Measurements from ENCODE around the gene P2RY11. TPM values are rescaled to one million over a fixed set of nuclear protein-coding genes. Genes with fewer than 3 reads are reported as not detected.
A peak's percentile ranks its signal among the peaks of the same experiment; 100 is the strongest.

The P2RY11 gene
- total RNA-seq, 1 experiment from 2014 or later: 1.1 TPM

DNA sequence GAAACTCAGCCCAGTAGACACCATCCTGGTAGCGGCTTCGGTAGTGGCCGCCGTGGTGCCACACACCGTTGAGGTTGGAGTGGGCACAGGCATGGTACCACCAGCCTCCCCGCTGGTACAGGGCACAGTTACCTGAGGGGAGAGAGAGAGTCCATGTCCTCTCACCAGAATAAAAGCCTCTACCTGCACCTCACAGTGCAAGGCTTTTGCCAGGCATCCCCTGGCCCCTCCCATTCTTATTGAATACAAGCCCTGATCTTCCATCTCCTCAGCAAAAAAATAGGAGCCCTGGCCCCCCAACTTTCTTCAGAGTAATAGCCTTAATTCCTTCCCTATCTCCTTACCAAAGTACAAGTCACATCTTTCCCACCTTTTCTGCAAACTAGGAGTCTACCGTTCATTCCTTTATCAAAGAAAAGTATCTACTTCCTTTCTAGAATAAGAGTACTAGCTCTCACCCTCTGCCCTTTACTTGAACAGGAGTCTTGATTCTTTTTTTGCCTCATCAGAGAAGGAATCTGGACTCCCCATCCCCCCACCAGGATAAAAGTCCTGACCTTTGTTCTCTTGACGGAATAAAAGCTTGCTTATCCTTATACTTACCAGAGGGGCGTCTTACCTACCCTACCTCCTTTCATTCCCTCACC, 18.7 kb upstream of the P2RY11 start:
- no peak for DNase-seq (ENCODE audit: low read depth)

GRCh38 chr19:10093295-10094186, 18.0 kb upstream of the P2RY11 start:
- DNase-seq (ENCODE audit: low read depth): no peak

DNA sequence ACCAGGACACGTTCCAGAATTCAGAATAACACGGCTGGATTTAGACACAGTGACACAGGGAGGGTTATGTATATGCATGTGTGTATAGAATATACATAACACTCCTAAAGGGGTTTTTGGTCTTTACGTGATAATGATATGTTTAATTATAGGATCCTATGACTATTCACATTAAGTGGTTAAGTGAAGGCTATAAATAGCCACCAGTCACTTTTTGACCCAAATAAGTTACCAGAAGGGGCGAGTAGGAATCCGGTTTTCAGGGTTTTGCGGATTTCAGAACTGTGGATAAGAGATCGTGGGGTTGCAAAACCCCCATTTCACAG, 15.9 kb upstream of the P2RY11 start:
- no peak for DNase-seq (ENCODE audit: low read depth)

DNA sequence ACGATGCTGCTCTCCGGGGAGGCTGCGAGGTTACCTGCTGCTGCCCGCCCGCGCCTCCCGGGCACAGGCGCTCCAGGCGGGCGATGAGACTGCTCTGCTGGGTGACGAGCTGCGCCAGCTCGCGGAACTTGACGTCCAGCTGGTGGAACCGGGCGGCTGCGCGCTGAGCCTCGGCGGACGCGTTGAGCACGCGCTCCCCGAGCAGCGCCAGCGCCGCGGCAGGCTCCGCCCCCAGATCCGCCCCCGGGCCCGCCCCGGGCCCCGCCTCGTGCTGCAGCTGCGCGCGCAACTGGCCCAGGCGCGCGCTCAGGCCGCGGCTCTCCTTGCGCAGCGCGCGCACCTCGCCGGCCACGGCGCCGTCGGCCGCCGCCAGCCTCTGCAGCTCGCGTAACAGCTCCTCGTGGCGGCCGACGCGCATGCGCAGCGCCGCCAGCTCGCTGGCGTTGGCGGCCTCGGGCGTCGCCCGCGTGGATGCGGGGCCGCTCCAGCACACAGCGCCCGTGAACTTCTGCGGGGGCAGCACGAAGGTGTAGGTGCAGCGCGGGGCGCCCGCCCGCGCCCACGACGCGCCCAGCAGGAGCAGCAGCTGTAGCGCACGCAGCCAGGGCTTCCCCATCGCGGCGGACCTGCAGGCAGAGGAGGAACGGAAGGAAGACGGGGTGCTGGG, 15.4 kb upstream of the P2RY11 start:
- DNase-seq (ENCODE audit: low read depth): peak; percentile 87

DNA sequence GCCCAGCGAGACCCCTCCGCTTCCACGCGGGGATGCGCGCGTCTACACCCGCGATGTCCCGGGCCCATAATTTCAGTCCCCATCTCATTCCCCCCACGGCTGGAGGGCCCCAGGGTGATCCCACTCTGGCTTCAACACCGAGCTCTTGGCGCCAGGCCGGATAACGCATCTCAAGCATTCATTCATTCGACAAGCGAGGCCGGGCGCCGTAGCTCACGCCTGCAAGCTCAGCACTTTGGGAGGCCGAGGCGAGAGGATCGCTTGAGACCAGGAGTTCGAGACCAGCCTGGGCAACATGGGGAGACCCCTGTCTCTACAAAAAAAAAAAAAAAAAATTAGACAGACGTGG, 14.9 kb upstream of the P2RY11 start:
- no peak for DNase-seq (ENCODE audit: low read depth)

GRCh38 chr19:10100163-10100785, 11.2 kb upstream of the P2RY11 start:
- DNase-seq (ENCODE audit: low read depth): no peak

DNA sequence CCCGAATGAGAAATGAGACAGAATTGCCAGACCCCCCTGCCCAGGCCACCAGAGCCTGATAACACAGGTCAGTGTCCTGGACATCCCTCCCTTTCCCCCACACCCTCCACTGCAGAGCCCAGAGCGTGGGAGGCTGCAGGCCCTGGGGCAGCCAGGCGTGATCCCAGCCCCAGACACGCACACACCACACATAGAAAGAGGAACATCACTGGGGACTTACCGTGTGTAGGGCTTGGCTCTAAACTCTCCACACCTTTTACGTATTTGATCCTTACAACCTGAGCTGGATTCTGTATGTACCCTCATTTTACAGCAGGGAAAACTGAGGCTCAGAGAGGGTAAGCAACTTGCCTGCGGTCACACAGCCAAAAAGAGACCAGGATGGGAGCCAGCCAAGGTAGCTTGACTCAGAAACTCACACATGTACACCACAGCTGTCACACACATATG, 8.7 kb upstream of the P2RY11 start:
- DNase-seq (ENCODE audit: low read depth): no peak

DNA sequence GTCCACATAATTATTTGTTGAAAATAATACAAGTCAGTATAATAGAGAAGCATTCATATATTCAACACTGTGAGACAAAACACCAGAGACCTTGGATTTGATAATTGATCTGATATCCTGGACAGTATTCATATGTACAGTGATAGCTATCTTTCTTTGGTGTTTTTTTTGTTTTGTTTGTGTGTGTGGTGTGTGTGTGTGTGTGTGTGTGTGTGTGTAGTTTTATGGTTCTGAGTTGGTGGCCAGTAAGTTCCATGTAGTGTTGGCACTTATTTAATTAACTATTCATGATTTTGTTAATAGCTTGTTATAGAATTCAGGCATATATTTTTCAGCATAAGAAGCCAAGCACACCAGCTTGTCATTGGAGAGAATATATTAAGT, 7.4 kb upstream of the P2RY11 start:
- DNase-seq (ENCODE audit: low read depth): no peak

DNA sequence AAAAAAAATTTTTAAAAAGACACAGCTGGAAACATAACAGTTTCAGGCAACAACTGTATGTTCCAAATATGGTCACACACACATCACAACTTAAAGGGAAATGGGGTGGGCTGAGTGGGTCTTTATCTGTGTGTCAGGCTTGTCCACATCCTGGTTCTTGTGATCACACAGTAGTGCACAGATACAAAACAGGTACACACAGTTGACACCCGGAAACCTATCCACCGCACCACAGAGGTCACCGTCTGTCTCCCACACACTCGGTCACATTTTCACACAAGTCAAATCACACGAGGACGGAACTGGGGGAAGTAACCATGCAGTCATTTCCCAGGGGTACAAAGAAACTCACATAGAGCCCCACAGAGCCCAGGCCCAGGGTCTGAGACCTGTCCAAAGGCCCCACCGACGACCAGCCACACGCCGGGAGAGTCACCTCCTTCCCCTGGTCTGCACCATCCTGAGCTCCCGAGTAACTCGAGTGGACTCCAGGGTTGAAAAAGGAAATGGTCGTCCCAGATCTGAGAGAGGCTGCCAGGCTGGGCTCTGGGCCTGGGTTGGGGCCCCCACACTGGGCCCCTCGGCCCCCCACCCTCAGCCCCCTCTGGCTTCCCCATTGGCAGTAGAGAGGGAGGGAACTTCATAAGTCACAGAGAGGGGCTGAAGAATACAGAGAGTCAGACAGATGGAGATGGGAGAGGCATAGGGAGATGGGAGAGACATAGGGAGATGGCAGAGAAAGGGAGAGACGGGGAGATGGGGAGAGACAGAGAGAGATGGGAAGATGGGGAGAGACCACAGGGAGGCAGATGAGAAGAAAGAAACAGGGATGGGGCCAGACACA, 6.6 kb upstream of the P2RY11 start:
- no peak for DNase-seq (ENCODE audit: low read depth)

DNA sequence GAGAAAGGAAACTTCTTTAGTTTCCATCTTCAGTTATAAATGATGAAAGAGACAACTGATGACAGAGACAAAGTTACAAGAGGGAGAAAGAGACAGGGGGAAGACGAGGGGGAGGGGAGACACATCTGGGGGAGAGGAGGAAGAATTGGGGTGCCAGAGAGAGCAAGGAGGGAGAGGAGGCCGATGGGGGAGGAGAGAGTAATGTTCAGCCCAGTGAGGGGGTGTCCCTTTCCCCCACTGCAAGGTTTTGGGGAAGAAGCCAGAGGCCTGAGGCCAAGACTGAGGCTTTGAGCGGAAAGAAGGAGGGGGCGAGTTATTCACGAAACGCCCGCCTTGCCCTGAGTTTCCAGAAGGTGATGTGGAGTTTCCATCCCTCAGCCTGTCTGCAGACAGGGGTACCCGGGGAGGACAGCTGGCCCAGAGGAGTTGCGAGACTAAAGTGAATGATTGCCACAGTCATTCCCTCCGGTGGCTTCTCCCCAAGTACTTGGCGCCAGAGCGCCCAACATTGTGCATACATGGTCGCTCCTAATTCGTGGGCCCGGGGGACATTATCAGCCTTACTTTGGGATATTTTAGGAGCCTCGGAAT, 5.9 kb upstream of the P2RY11 start:
- no peak for DNase-seq (ENCODE audit: low read depth)

DNA sequence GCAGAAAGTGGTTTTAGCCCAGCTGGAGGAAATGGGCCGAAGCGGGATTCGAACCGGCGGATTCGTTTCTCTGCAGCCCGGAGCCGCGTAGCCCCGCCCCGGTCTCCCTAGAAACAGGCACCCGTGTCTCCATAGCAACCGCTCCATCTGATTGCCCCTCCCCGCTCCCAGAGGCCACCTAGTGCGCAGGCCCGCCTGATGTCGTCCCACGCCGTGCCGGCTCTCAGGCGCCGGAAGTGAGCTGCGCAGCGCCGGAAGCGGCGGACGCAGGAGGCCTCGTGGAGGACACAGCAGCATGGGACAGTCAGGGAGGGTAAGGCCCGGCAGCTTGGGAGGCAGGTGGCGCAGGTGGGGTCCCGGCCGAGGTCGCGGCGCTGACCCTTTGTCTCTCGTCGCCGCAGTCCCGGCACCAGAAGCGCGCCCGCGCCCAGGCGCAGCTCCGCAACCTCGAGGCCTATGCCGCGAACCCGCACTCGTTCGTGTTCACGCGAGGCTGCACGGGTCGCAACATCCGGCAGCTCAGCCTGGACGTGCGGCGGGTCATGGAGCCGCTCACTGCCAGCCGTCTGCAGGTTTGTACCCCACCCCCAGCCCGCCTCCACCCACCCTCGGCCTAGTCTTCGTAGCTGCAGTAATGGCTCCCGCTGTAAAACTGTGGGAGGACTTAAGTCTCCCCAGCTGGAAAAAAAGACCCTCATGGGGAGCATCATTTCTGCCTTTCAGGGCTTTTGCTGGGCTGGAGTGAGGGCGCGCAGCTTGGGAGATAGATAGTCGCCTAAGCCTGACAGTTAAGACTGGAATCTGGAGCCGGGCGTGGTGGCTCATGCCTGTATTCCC, 5.2 kb upstream of the P2RY11 start, which contains the start of gene PPAN:
TSS of gene PPAN (plus strand) at position 263 of the 837 bp plus-strand sequence. CDS start at position 296, 33 bp downstream.
- peak; percentile 97 for DNase-seq (ENCODE audit: low read depth)

- DNase-seq (ENCODE audit: low read depth): no peak
Observed at GRCh38 chr19:10107254-10107653, 4.2 kb upstream of the P2RY11 start.

DNA sequence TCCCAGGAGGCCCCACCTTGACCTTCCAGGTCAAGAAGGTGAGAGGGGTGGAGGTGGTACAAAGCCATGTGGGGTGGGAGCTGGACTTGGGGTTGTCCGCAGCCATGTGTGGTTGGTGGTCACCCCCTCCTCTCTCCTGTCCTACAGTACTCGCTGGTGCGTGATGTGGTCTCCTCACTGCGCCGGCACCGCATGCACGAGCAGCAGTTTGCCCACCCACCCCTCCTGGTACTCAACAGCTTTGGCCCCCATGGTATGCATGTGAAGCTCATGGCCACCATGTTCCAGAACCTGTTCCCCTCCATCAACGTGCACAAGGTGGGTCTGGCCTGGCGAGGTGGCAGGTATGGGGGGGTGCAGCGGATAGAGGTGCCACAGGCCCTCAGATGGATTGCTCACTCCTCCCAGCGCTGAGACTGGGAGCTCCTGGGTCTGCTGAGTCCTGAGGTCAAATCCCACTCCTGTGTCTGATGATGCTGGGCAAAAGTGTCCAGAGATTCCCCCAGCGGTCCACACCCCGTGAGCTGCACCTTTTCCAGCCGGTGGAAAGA, 3.6 kb upstream of the P2RY11 start:
- DNase-seq (ENCODE audit: low read depth): no peak

DNA sequence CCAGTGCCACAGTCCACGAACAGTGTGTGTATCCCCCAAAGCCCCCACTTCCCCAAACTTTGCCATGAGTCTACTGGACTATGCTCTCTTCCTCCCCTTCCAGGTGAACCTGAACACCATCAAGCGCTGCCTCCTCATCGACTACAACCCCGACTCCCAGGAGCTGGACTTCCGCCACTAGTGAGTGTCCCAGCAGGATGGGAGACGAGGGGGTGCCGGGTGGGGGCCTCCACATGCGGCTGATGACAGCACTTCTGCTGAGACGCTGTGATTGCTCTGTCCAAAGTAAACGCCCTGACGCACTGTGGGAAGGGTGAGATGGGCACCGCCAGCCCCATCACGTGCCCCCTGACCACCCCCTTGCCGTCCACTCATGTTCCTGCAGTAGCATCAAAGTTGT, 2.0 kb upstream of the P2RY11 start:
- DNase-seq (ENCODE audit: low read depth): no peak

DNA sequence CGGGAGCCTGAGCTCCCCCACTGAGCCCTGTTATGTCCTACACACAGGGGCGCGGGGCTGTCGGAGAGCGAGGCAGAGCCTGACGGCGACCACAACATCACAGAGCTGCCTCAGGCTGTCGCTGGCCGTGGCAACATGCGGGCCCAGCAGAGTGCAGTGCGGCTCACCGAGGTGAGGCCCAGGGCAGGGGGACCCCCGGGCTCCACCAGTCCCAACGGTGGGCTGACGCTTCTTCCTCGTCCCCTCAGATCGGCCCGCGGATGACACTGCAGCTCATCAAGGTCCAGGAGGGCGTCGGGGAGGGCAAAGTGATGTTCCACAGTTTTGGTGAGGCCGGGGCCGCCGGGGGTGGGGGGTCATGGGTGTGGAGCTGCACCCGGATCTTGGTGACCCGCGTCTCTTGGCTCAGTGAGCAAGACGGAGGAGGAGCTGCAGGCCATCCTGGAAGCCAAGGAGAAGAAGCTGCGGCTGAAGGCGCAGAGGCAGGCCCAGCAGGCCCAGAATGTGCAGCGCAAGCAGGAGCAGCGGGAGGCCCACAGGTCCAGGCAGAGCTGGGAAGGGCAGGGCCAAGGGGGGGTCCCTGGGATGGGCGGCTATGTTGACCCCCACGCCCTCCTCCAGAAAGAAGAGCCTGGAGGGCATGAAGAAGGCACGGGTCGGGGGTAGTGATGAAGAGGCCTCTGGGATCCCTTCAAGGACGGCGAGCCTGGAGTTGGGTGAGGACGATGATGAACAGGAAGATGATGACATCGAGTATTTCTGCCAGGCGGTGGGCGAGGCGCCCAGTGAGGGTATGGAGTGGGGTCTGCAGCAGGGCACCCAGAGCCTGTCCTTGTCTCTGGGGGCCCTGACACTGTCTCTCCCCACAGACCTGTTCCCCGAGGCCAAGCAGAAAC, 1.2 kb upstream of the P2RY11 start:
- no peak for DNase-seq (ENCODE audit: low read depth)

- DNase-seq (ENCODE audit: low read depth): no peak
Observed at GRCh38 chr19:10110972-10111317, 548 bp upstream of the P2RY11 start.

DNA sequence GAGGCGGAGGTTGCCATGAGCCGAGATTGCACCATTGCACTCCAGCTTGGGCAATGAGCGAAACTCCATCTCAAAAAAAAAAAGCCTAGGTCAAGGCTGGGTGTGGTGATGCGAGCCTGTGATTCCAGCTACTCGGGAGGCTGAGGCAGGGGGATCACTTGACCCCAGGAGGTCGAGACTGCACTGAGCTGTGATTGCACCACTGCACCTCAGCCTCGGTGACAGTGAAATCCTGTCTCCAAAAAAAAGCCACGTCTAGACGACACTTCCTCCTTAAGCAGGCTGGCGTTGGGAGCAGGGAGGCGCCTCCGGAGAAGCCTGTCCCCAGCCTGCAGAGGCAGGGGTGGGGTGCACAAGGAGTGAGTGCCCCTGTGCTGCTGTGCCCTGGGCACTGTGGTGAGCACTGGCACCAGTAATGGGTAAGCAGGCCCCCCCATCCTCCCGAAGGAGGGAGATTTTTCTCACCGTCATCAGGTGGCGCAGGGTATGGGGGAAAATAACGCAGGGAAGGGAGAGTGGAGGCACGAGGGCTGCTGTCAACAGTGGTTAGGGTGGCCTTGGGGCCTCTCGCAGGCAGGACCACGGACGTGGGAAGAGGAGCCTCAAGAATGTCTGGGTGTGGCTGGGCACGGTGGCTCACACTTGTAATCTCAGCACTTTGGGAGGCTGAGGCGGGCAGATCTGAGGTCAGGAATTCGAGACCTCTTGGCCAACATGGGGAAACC, 706 bp downstream of the P2RY11 start:
- DNase-seq (ENCODE audit: low read depth): peak; percentile 53
